Measurements from ENCODE around the gene CFAP46.

The CFAP46 gene

DNA sequence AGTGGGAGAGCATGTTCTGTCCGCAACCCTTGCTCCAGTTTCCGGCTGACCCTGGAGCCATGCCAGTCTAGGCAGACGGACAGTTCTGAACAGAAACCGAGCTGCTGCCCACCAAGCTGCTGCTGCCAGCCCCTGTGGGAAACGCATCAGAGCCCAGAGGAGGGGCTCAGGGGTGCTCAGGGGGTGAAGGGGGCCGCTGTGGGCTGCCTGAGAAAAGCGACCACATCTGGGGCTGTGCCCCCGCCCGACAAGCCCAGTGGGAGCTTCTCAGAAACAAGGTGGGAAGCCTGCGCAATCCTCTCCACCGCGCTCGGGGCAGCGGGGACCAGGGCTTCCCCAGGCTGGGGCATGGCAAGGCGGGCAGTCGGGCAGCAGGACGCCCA lies 38.8 kb upstream of the CFAP46 start:
- H2AK5ac ChIP-seq (ENCODE audit: low read length, severe bottlenecking), result no peak overlapping the region
- no peak overlapping the region for H3K14ac ChIP-seq (ENCODE audit: low read length in 2 of 2)
- 88% methylated on average over 17 of the region's 17 CpGs for WGBS
- H3K18ac ChIP-seq (ENCODE audit: low read depth in 1 of 2, low read length in 2 of 2), result no peak overlapping the region
- H3K9ac ChIP-seq (ENCODE audit: low read length), result no peak overlapping the region
- no peak overlapping the region for H3K4ac ChIP-seq (ENCODE audit: low read depth in 1 of 2, low read length in 2 of 2)
- H3K27me3 ChIP-seq (ENCODE audit: control insufficient read depth in 1 of 2, insufficient read depth in 1 of 2, low read length in 2 of 2), result peaks cover 6 to 57% of the 10 kb centered on the region in 2 experiments
- H2BK120ac ChIP-seq (ENCODE audit: low read depth, low read length), result no peak overlapping the region
- DNase-seq, result no peak
- no peak overlapping the region for H4K91ac ChIP-seq (ENCODE audit: low read length)
- H2BK12ac ChIP-seq (ENCODE audit: low read length in 2 of 2), result no peak overlapping the region
- H3K4me1 ChIP-seq (ENCODE audit: control insufficient read depth, insufficient read depth, low read depth, low read length), result no peaks in the 10 kb centered on the region
- H2BK5ac ChIP-seq (ENCODE audit: low read depth, low read length, poor library complexity, severe bottlenecking), result no peak overlapping the region
- H3K79me1 ChIP-seq (replicated peaks; ENCODE audit: low read length, poor library complexity, severe bottlenecking), result no peaks in the 10 kb centered on the region
- no peak overlapping the region for H3K23ac ChIP-seq (ENCODE audit: low read length in 2 of 2)
- no peaks in the 10 kb centered on the region for H3K36me3 ChIP-seq (ENCODE audit: control insufficient read depth in 1 of 2, insufficient read depth in 2 of 2, low read depth in 1 of 2, low read length in 2 of 2)
- H4K8ac ChIP-seq (ENCODE audit: low read length), result no peak overlapping the region
- H3K27ac ChIP-seq (ENCODE audit: low read length, poor library complexity, severe bottlenecking), result no peak overlapping the region
- H3K4me3 ChIP-seq (ENCODE audit: insufficient read depth in 1 of 2, low read depth in 1 of 2, low read length in 2 of 2), result peak overlapping the region in 1 of 2 experiments; percentile 35
- no peak overlapping the region for H2AFZ ChIP-seq (ENCODE audit: low read depth, low read length)
- H2BK15ac ChIP-seq (ENCODE audit: low read depth, poor library complexity, severe bottlenecking), result no peak overlapping the region
- no peak overlapping the region for H3K4me2 ChIP-seq (ENCODE audit: low read length, poor library complexity, severe bottlenecking)
- H3K9me3 ChIP-seq (ENCODE audit: control insufficient read depth, low read length), result no peaks in the 10 kb centered on the region

DNA sequence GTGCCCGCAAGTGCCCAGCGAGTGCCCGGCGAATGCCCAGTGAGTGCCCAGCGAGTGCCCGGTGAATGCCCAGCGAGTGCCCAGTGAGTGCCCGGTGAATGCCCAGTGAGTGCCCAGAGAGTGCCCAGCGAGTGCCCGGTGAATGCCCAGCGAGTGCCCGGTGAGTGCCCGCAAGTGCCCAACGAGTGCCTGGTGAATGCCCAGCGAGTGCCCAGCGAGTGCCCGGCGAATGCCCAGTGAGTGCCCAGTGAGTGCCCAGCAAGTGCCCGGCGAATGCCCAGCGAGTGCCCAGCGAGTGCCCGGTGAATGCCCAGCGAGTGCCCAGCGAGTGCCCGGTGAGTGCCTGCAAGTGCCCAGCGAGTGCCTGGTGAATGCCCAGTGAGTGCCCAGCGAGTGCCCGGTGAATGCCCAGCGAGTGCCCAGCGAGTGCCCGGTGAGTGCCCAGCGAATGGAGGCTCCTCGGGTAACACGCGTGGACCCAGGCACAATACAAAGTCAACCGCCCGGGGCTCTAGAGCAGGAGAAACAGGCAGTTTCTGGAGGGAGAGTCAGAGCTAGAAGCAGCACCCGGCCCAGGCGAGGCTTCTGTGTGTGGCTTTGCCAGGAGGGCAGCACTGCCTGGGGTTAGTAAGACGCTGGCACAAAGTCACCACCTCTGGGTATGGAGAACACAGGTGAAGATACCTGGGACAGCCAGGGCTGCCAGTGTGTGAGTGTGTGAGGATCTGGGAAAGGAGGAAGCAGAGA lies 38.2 kb upstream of the CFAP46 start:
- Histone ChIP-seq H3K4ac (ENCODE audit: low read depth in 1 of 2, low read length in 2 of 2) (no peak overlapping the region), H3K36me3 (ENCODE audit: control insufficient read depth in 1 of 2, insufficient read depth in 2 of 2, low read depth in 1 of 2, low read length in 2 of 2) (no peaks in the 10 kb centered on the region), H3K23ac (ENCODE audit: low read length in 2 of 2) (no peak overlapping the region), H2BK12ac (ENCODE audit: low read length in 2 of 2) (no peak overlapping the region), H2BK5ac (ENCODE audit: low read depth, low read length, poor library complexity, severe bottlenecking) (no peak overlapping the region), H3K4me2 (ENCODE audit: low read length, poor library complexity, severe bottlenecking) (no peak overlapping the region), H2BK15ac (ENCODE audit: low read depth, poor library complexity, severe bottlenecking) (no peak overlapping the region), H4K91ac (ENCODE audit: low read length) (no peak overlapping the region), H3K14ac (ENCODE audit: low read length in 2 of 2) (no peak overlapping the region), H2AK5ac (ENCODE audit: low read length, severe bottlenecking) (no peak overlapping the region), H3K9ac (ENCODE audit: low read length) (no peak overlapping the region), H3K79me1 (replicated peaks; ENCODE audit: low read length, poor library complexity, severe bottlenecking) (no peaks in the 10 kb centered on the region), H3K27ac (ENCODE audit: low read length, poor library complexity, severe bottlenecking) (no peak overlapping the region), H3K4me3 (ENCODE audit: insufficient read depth in 1 of 2, low read depth in 1 of 2, low read length in 2 of 2) (no peak overlapping the region), H2BK120ac (ENCODE audit: low read depth, low read length) (no peak overlapping the region), H2AFZ (ENCODE audit: low read depth, low read length) (no peak overlapping the region), H3K4me1 (ENCODE audit: control insufficient read depth, insufficient read depth, low read depth, low read length) (no peaks in the 10 kb centered on the region), H4K8ac (ENCODE audit: low read length) (no peak overlapping the region), H3K18ac (ENCODE audit: low read depth in 1 of 2, low read length in 2 of 2) (no peak overlapping the region), H3K9me3 (ENCODE audit: control insufficient read depth, low read length) (no peaks in the 10 kb centered on the region), H3K27me3 (ENCODE audit: control insufficient read depth in 1 of 2, insufficient read depth in 1 of 2, low read length in 2 of 2) (peaks cover 6 to 63% of the 10 kb centered on the region in 2 experiments)
- 88% methylated on average over 41 of the region's 41 CpGs for WGBS
- no peak for DNase-seq

- H3K79me1 ChIP-seq (replicated peaks; ENCODE audit: low read length, poor library complexity, severe bottlenecking), result no peaks in the 10 kb centered on the region
- H3K27me3 ChIP-seq (ENCODE audit: control insufficient read depth in 1 of 2, insufficient read depth in 1 of 2, low read length in 2 of 2), result peaks cover 8 to 70% of the 10 kb centered on the region in 2 experiments
- no peak overlapping the region for H2BK5ac ChIP-seq (ENCODE audit: low read depth, low read length, poor library complexity, severe bottlenecking)
- H2AK5ac ChIP-seq (ENCODE audit: low read length, severe bottlenecking), result no peak overlapping the region
- no peak overlapping the region for H3K4me3 ChIP-seq (ENCODE audit: insufficient read depth in 1 of 2, low read depth in 1 of 2, low read length in 2 of 2)
- no peak for DNase-seq
- H3K23ac ChIP-seq (ENCODE audit: low read length in 2 of 2), result no peak overlapping the region
- 77% methylated on average over 24 of the region's 24 CpGs for WGBS
- no peaks in the 10 kb centered on the region for H3K9me3 ChIP-seq (ENCODE audit: control insufficient read depth, low read length)
- no peak overlapping the region for H2AFZ ChIP-seq (ENCODE audit: low read depth, low read length)
- no peak overlapping the region for H4K8ac ChIP-seq (ENCODE audit: low read length)
- H3K27ac ChIP-seq (ENCODE audit: low read length, poor library complexity, severe bottlenecking), result no peak overlapping the region
- H3K36me3 ChIP-seq (ENCODE audit: control insufficient read depth in 1 of 2, insufficient read depth in 2 of 2, low read depth in 1 of 2, low read length in 2 of 2), result no peaks in the 10 kb centered on the region
- H3K9ac ChIP-seq (ENCODE audit: low read length), result no peak overlapping the region
- no peak overlapping the region for H2BK15ac ChIP-seq (ENCODE audit: low read depth, poor library complexity, severe bottlenecking)
- H3K4ac ChIP-seq (ENCODE audit: low read depth in 1 of 2, low read length in 2 of 2), result no peak overlapping the region
- H3K14ac ChIP-seq (ENCODE audit: low read length in 2 of 2), result no peak overlapping the region
- H2BK120ac ChIP-seq (ENCODE audit: low read depth, low read length), result no peak overlapping the region
- H3K18ac ChIP-seq (ENCODE audit: low read depth in 1 of 2, low read length in 2 of 2), result no peak overlapping the region
- no peak overlapping the region for H3K4me2 ChIP-seq (ENCODE audit: low read length, poor library complexity, severe bottlenecking)
- no peaks in the 10 kb centered on the region for H3K4me1 ChIP-seq (ENCODE audit: control insufficient read depth, insufficient read depth, low read depth, low read length)
- H2BK12ac ChIP-seq (ENCODE audit: low read length in 2 of 2), result no peak overlapping the region
- H4K91ac ChIP-seq (ENCODE audit: low read length), result no peak overlapping the region
Observed at GRCh38 chr10:132979491-132980425, 37.4 kb upstream of the CFAP46 start.

- no peak overlapping the region for H3K14ac ChIP-seq (ENCODE audit: low read length in 2 of 2)
- no peak overlapping the region for H3K4me2 ChIP-seq (ENCODE audit: low read length, poor library complexity, severe bottlenecking)
- H2BK5ac ChIP-seq (ENCODE audit: low read depth, low read length, poor library complexity, severe bottlenecking), result no peak overlapping the region
- H3K9ac ChIP-seq (ENCODE audit: low read length), result no peak overlapping the region
- peaks cover 11 to 73% of the 10 kb centered on the region in 2 experiments for H3K27me3 ChIP-seq (ENCODE audit: control insufficient read depth in 1 of 2, insufficient read depth in 1 of 2, low read length in 2 of 2)
- H2BK15ac ChIP-seq (ENCODE audit: low read depth, poor library complexity, severe bottlenecking), result no peak overlapping the region
- no peak overlapping the region for H3K4me3 ChIP-seq (ENCODE audit: insufficient read depth in 1 of 2, low read depth in 1 of 2, low read length in 2 of 2)
- H3K27ac ChIP-seq (ENCODE audit: low read length, poor library complexity, severe bottlenecking), result no peak overlapping the region
- no peaks in the 10 kb centered on the region for H3K36me3 ChIP-seq (ENCODE audit: control insufficient read depth in 1 of 2, insufficient read depth in 2 of 2, low read depth in 1 of 2, low read length in 2 of 2)
- H2AK5ac ChIP-seq (ENCODE audit: low read length, severe bottlenecking), result no peak overlapping the region
- H4K91ac ChIP-seq (ENCODE audit: low read length), result no peak overlapping the region
- DNase-seq, result no peak
- H2AFZ ChIP-seq (ENCODE audit: low read depth, low read length), result no peak overlapping the region
- no peaks in the 10 kb centered on the region for H3K9me3 ChIP-seq (ENCODE audit: control insufficient read depth, low read length)
- H3K18ac ChIP-seq (ENCODE audit: low read depth in 1 of 2, low read length in 2 of 2), result no peak overlapping the region
- no peak overlapping the region for H2BK12ac ChIP-seq (ENCODE audit: low read length in 2 of 2)
- 83% methylated on average over 9 of the region's 9 CpGs for WGBS
- H3K23ac ChIP-seq (ENCODE audit: low read length in 2 of 2), result no peak overlapping the region
- no peak overlapping the region for H3K4ac ChIP-seq (ENCODE audit: low read depth in 1 of 2, low read length in 2 of 2)
- no peak overlapping the region for H4K8ac ChIP-seq (ENCODE audit: low read length)
- H2BK120ac ChIP-seq (ENCODE audit: low read depth, low read length), result no peak overlapping the region
- no peaks in the 10 kb centered on the region for H3K79me1 ChIP-seq (replicated peaks; ENCODE audit: low read length, poor library complexity, severe bottlenecking)
- H3K4me1 ChIP-seq (ENCODE audit: control insufficient read depth, insufficient read depth, low read depth, low read length), result no peaks in the 10 kb centered on the region
Observed at GRCh38 chr10:132978542-132978941, 36.2 kb upstream of the CFAP46 start.

All from mesenchymal stem cell (in vitro differentiated cells and primary cell).